GM12872 (cell line): Measurements from ENCODE around the gene BRCA1.

Experiments
- CTCF ChIP-seq: IDR thresholded peaks from 3 replicates; pipeline ENCODE4 v1.5.1; 2011; ENCODE audit warnings: low read depth, mild to moderate bottlenecking, low read length, moderate library complexity; ENCODE audit not compliant: insufficient read depth

The BRCA1 gene

GRCh38 chr17:42997984-42998938 is 126.9 kb downstream of the BRCA1 start, which contains the start of gene RPL27:
Gene RPL27 (plus strand): TSS chr17:42998419. CDS start chr17:42998751, 332 bp downstream.
- TF ChIP-seq CTCF, result peak; percentile 85

GRCh38 chr17:42997390-42997983 is 127.7 kb downstream of the BRCA1 start:
- TF ChIP-seq CTCF, result no peak
